ENCODE data around the gene LEO1.

GRCh38 chr15:52018244-52018643, 46.7 kb upstream of the LEO1 start:
- TF ChIP-seq USF2 (CRISPR knock-in tag; IDR thresholded peaks at IDR 0.05) (no peak), ZNF671 (CRISPR knock-in tag; IDR thresholded peaks at IDR 0.05) (no peak), CTCF (IDR thresholded peaks at IDR 0.05) (no peak), ZNF121 (CRISPR knock-in tag; IDR thresholded peaks at IDR 0.05) (no peak)

Data from WTC11 (cell line).